Adrenal gland (tissue), 12 donors: ENCODE results near the gene SYTL3. TPM values are rescaled to one million over a fixed set of nuclear protein-coding genes. Genes with fewer than 3 reads are reported as not detected.
A peak's percentile ranks its signal among the peaks of the same experiment; 100 is the strongest.

ENCODE experiments used
- DNase-seq, 7 donors: peaks; one replicate each; pipeline ENCODE4 v3.0.0-alpha.2; 2019 to 2020
- H3K27ac ChIP-seq, 5 donors: fragments of 200-600 bp; sonication (generic) in 4 of 5; 1 replicate in 3 of 5; 2 replicates in 2 of 5; pipeline versions ENCODE4 v1.5.1 to v1.8.0; 2016 to 2020; ENCODE audit warnings: mild to moderate bottlenecking in 1 of 5
- H3K27me3 ChIP-seq: fragments of 200-600 bp; 2 replicates; pipeline ENCODE4 v1.8.0; 2021
- H3K36me3 ChIP-seq, 2 donors: fragments of 200-600 bp; replicated peaks in 1 of 2; 1 replicate in 1 of 2; 2 replicates in 1 of 2; pipeline versions ENCODE4 v1.5.1 to v1.8.0; 2018 to 2022
- H3K4me1 ChIP-seq, 2 donors: fragments of 200-600 bp; replicated peaks in 1 of 2; 1 replicate in 1 of 2; 2 replicates in 1 of 2; pipeline versions ENCODE4 v1.5.1 to v1.8.0; 2018 to 2021
- H3K4me3 ChIP-seq, 4 donors: fragments of 200-600 bp; sonication (generic) in 3 of 4; one replicate each; pipeline ENCODE4 v1.5.1; 2016 to 2018
- H3K9me3 ChIP-seq, 3 donors: fragments of 200-600 bp; sonication (generic) in 1 of 3; replicated peaks in 1 of 3; 1 replicate in 2 of 3; 2 replicates in 1 of 3; pipeline versions ENCODE4 v1.5.1 to v1.8.0; 2016 to 2021
- POLR2A ChIP-seq, 2 donors: fragments of 450-650 bp; IDR thresholded peaks; one replicate each; pipeline ENCODE4 v1.6.1; 2017; ENCODE audit warnings: antibody characterized with exemption in 2 of 2, mild to moderate bottlenecking in 2 of 2, moderate library complexity in 1 of 2
- WGBS, 4 donors: extraction: QIAGEN DNeasy Blood & Tissue Kit in 2 of 4; methylation state at CpG; one replicate each; pipeline versions ENCODE4 v1.1.5 to v1.1.7; 2013 to 2017; 5-methylcytosine and 5-hydroxymethylcytosine counted together
- intact Hi-C, 2 donors: fragments of 100-400 bp; cut with DNase I; formaldehyde crosslinking; loops; one replicate each; pipeline versions ENCODE4 v1.14.1 to v1.15.0; 2022 to 2023
- polyA plus RNA-seq, 3 donors: library from polyadenylated mRNA; stranded (reverse); fragments of 200-250 nt in 2 of 3; fragments of 350-450 nt in 1 of 3; fragmentation: Illumina TruSeq in 1 of 3; extraction: RNeasy Lipid Tissue Mini Kit (QIAGEN cat#74804) in 1 of 3; gene quantifications; one replicate each; pipeline ENCODE4 v1.2.3, GENCODE V29; 2013 to 2014
- total RNA-seq, 9 donors: library from RNA; depleted of rRNA in 4 of 9; stranded (reverse); fragments of >200 nt in 4 of 9; fragments of 120-200 nt in 1 of 9; fragmentation: NEBNext Ultra II Directional in 1 of 9; extraction: Animal tissue kit (Norgen Biotek cat#: 25700) in 1 of 9; gene quantifications; one replicate each; pipeline versions ENCODE4 v1.1.0 to v1.2.4, GENCODE V29; 2013 to 2023
- TF ChIP-seq, protein P1 (sequence below), 6 experiments: fragments of 450-650 bp in 4 of 6; fragments of 200-600 bp in 2 of 6; sonication (generic) in 1 of 6; IDR thresholded peaks; 1 replicate in 5 of 6; 2 replicates in 1 of 6; pipeline versions ENCODE4 v1.5.1 to v1.8.0; 2016 to 2021; ENCODE audit warnings: antibody characterized with exemption in 6 of 6, mild to moderate bottlenecking in 2 of 6, moderate library complexity in 1 of 6
- donor health status: healthy with polysubstance abuse.
- donor health status: Bipolar disorder and iron deficiency.
- donor health status: DM: yes; HTN: yes; CAD: no.
- donor health status: DM: no; HTN: no; CAD: no.
- donor health status: DM: no; HTN: no; CAD: no.
- donor health status: DM: yes; HTN: yes; CAD: no.

Gene SYTL3
- total and polyA plus RNA-seq, 12 donors, result 0.94 to 3.9 (median 2.1) TPM

DNA sequence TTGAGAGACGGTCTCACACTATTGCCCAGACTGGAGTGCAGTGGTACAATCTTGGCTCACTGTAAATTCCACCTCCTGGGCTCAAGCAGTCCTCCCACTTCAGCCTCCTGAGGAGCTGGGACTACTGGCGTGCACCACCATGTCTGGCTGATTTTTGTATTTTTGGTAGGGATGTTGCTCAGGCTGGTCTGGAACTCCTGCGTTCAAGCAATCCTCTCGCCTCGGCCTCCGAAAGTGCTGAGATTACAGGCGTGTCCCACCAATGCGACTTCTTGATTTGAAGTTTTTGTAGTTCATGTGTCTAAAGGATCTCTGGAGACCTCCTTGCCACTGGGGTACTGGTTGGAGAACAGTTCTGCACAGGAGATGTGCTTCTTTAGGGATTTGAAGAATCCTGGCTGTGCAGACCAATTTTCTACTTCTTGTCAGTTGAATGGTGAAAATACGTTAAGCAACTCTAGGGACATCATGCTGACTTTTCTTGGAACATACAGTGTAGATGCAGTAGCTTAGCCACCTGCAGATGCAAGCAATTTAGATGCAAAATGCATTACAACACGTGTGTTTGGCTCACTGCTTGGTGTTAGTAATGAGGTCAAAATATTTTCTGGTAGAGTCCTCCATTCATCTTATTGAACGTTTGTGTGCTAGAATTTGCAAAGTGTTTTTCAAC is 28.2 kb downstream of the SYTL3 start:
- intact Hi-C loops, result no loop called here
- no peak overlapping the region for H3K27ac ChIP-seq
- DNase-seq, result peak in 1 of 7 donors; percentile 27
- TF ChIP-seq POLR2A (IDR thresholded peaks at IDR 0.05), result no peak
- TF ChIP-seq, protein P1, sequence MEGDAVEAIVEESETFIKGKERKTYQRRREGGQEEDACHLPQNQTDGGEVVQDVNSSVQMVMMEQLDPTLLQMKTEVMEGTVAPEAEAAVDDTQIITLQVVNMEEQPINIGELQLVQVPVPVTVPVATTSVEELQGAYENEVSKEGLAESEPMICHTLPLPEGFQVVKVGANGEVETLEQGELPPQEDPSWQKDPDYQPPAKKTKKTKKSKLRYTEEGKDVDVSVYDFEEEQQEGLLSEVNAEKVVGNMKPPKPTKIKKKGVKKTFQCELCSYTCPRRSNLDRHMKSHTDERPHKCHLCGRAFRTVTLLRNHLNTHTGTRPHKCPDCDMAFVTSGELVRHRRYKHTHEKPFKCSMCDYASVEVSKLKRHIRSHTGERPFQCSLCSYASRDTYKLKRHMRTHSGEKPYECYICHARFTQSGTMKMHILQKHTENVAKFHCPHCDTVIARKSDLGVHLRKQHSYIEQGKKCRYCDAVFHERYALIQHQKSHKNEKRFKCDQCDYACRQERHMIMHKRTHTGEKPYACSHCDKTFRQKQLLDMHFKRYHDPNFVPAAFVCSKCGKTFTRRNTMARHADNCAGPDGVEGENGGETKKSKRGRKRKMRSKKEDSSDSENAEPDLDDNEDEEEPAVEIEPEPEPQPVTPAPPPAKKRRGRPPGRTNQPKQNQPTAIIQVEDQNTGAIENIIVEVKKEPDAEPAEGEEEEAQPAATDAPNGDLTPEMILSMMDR (IDR thresholded peaks at IDR 0.05), result no peak
- WGBS, 4 donors, result 69 to 88% (median 84%) methylated on average over 9 to 11 of the region's 11 CpGs
- H3K9me3 ChIP-seq, result no peaks in the 10 kb centered on the region
- H3K36me3 ChIP-seq, result no peaks in the 10 kb centered on the region
- no peaks in the 10 kb centered on the region for H3K4me1 ChIP-seq
- H3K27me3 ChIP-seq, result no peaks in the 10 kb centered on the region
- H3K4me3 ChIP-seq, result no peak overlapping the region

DNA sequence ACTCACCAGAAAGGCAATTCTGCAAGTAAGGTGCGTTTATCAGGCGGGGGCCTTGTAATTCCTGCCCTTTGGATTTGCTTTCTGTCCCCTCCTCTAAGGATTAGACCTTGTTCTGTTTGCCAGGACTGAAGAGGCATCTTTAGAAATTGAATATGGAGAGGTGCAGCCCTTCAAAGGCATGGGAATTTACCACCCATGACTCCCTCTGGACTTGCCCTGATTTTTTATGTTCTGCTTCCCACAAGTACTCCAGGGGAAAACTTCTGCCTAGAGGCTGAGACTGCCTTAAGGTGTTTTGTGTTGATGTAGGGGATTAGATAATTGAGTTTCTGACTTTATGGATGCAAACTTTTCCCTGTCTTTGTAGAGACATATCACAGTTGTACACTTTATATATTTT is 30.2 kb downstream of the SYTL3 start:
- 94 to 100% (median 97%) methylated on average over 2 of the region's 2 CpGs for WGBS, 4 donors
- H3K9me3 ChIP-seq, result no peaks in the 10 kb centered on the region
- DNase-seq, result no peak
- no peaks in the 10 kb centered on the region for H3K27me3 ChIP-seq
- H3K27ac ChIP-seq, result no peak overlapping the region
- no peak for TF ChIP-seq POLR2A (IDR thresholded peaks at IDR 0.05)
- TF ChIP-seq, protein P1 (IDR thresholded peaks at IDR 0.05), result no peak
- no peaks in the 10 kb centered on the region for H3K4me1 ChIP-seq
- no peak overlapping the region for H3K4me3 ChIP-seq
- no peaks in the 10 kb centered on the region for H3K36me3 ChIP-seq
- intact Hi-C loops, result loop anchor here in 1 of 2 donors (10.0 kb wide), 1 partner anchor 455 kb away; no protein-coding TSS in a partner anchor

DNA sequence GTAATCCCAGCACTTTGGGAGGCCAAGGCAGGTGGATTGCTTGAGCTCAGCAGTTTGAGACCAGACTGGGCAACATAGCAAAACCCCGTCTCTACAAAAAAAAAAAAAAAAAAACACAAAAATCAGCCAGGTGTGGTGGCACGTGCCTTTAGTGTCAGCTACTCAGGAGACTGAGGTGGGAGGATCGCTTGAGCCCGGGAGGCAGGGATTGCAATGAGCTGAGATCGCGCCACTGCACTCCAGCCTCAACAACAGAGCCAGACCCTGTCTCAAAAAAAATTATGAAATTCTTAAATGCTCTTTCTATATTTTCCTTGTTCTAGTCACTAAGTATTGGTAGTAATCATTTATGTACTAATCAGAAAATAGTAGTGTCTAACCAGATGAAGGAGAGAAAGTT is 30.6 kb downstream of the SYTL3 start:
- no peak for TF ChIP-seq POLR2A (IDR thresholded peaks at IDR 0.05)
- TF ChIP-seq, protein P1 (IDR thresholded peaks at IDR 0.05), result no peak
- H3K9me3 ChIP-seq, result no peaks in the 10 kb centered on the region
- no peaks in the 10 kb centered on the region for H3K36me3 ChIP-seq
- WGBS, 4 donors, result 92 to 99% (median 96%) methylated on average over 6 of the region's 6 CpGs
- H3K4me1 ChIP-seq, result no peaks in the 10 kb centered on the region
- intact Hi-C loops, result loop anchor here in 1 of 2 donors (10.0 kb wide), 1 partner anchor 456 kb away; no protein-coding TSS in a partner anchor
- H3K4me3 ChIP-seq, result no peak overlapping the region
- no peak overlapping the region for H3K27ac ChIP-seq
- DNase-seq, result no peak
- H3K27me3 ChIP-seq, result no peaks in the 10 kb centered on the region

DNA sequence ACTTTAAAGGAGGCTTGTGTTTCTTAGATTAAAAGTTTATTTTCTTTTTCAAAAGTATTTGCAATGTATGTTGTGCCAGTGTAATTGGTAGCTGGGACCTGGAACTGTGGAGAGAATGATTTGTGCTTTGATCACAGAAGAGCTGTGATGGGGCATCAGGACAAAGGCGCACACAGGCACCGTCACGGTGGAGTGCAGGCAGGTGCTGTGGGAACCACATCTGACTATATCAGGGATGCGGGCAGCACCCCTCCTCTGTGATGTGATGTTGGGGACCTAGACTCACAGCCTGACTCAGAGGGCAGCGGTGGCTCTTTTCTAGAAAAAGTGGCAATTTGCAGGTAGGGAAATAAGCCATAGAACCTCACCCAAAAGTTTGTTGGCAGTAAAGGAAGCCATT is 34.5 kb downstream of the SYTL3 start:
- Histone ChIP-seq H3K4me3 (no peak overlapping the region), H3K9me3 (no peaks in the 10 kb centered on the region), H3K27ac (no peak overlapping the region), H3K36me3 (no peaks in the 10 kb centered on the region), H3K4me1 (no peaks in the 10 kb centered on the region), H3K27me3 (no peaks in the 10 kb centered on the region)
- intact Hi-C loops, result loop anchor here in 1 of 2 donors (10.0 kb wide), 1 partner anchor 460 kb away; no protein-coding TSS in a partner anchor
- 87 to 96% (median 94%) methylated on average over 5 of the region's 5 CpGs for WGBS, 4 donors
- DNase-seq, result peak in 1 of 7 donors; percentile 37
- TF ChIP-seq POLR2A (IDR thresholded peaks at IDR 0.05), result no peak
- TF ChIP-seq, protein P1 (IDR thresholded peaks at IDR 0.05), result no peak
